Brain microvascular endothelial cell (primary cell): ENCODE data around the gene MSANTD2.

Experiments used
- DNase-seq: peaks from one replicate; pipeline ENCODE4 v3.0.0-alpha.2; 2020
- H3K27ac ChIP-seq: fragments of 250-450 bp; sonication (Bioruptor Pico); 2 replicates; pipeline ENCODE4 v1.5.1; 2020; ENCODE audit warnings: mild to moderate bottlenecking, moderate library complexity
- H3K27me3 ChIP-seq: fragments of 250-450 bp; sonication (Bioruptor Pico); replicated peaks from 2 replicates; pipeline ENCODE4 v1.5.1; 2020; ENCODE audit warnings: mild to moderate bottlenecking
- H3K36me3 ChIP-seq: fragments of 250-450 bp; sonication (Bioruptor Pico); replicated peaks from 2 replicates; pipeline ENCODE4 v1.5.1; 2020; ENCODE audit warnings: mild to moderate bottlenecking
- H3K4me3 ChIP-seq: 2 replicates; pipeline ENCODE4 v1.5.1; 2011; ENCODE audit warnings: low read depth, mild to moderate bottlenecking, control low read depth, low read length, moderate library complexity
- CTCF ChIP-seq: IDR thresholded peaks from 2 replicates; pipeline ENCODE4 v1.5.1; 2011; ENCODE audit warnings: low read depth, mild to moderate bottlenecking, moderate library complexity, low read length, control low read depth, inconsistent platforms; ENCODE audit errors: missing control alignments
- in situ Hi-C: cut with HindIII; loops from 2 replicates; pipeline ENCODE4 v1.10.0; 2017; ENCODE audit warnings: low sequenced_read_pairs, low pct_ligation_motif_present

The MSANTD2 gene

GRCh38 chr11:124800226-124800929 lies at the start of gene MSANTD2:
Gene MSANTD2 (minus strand): TSS chr11:124800406. CDS start chr11:124800380, 26 bp downstream.
- in situ Hi-C loops = no loop called here

GRCh38 chr11:124846070-124846673 lies 46.0 kb upstream of the MSANTD2 start:
- peaks cover 81% of the 10 kb centered on the region for H3K27me3 ChIP-seq
- in situ Hi-C loops = no loop called here

More at GRCh38 chr11:124800226-124800929, at the start of gene MSANTD2:
- TF ChIP-seq CTCF = peak; percentile 18
- Histone ChIP-seq H3K36me3 (no peaks in the 10 kb centered on the region), H3K27ac (peak within 1 kb of the TSS; percentile 96), H3K27me3 (no peaks in the 10 kb centered on the region), H3K4me3 (peak within 1 kb of the TSS; percentile 84)
- peak; percentile 59 for DNase-seq

GRCh38 chr11:124844664-124845079 lies 44.5 kb upstream of the MSANTD2 start:
- no peak for TF ChIP-seq CTCF
- no peaks in the 10 kb centered on the region for H3K36me3 ChIP-seq
- DNase-seq = no peak
- no peak overlapping the region for H3K4me3 ChIP-seq
- in situ Hi-C loops = no loop called here
- peaks cover 84% of the 10 kb centered on the region for H3K27me3 ChIP-seq
- no peak overlapping the region for H3K27ac ChIP-seq

More at GRCh38 chr11:124846070-124846673, 46.0 kb upstream of the MSANTD2 start:
- TF ChIP-seq CTCF = no peak
- Histone ChIP-seq H3K36me3 (no peaks in the 10 kb centered on the region), H3K4me3 (no peak overlapping the region), H3K27ac (no peak overlapping the region)
- DNase-seq = no peak

- no peak for DNase-seq
- no peaks in the 10 kb centered on the region for H3K36me3 ChIP-seq
- in situ Hi-C loops = no loop called here
- no peak overlapping the region for H3K4me3 ChIP-seq
- H3K27me3 ChIP-seq = peaks cover 91% of the 10 kb centered on the region
- no peak for TF ChIP-seq CTCF
- no peak overlapping the region for H3K27ac ChIP-seq
Measured at GRCh38 chr11:124843616-124843910, 43.4 kb upstream of the MSANTD2 start.

- in situ Hi-C loops = no loop called here
- no peak overlapping the region for H3K27ac ChIP-seq
- no peak for TF ChIP-seq CTCF
- no peak overlapping the region for H3K4me3 ChIP-seq
- no peaks in the 10 kb centered on the region for H3K36me3 ChIP-seq
- peaks cover 84% of the 10 kb centered on the region for H3K27me3 ChIP-seq
- no peak for DNase-seq
Measured at GRCh38 chr11:124842305-124842704, 42.1 kb upstream of the MSANTD2 start.
